GM12874 (cell line): ENCODE results near the gene MCHR1.

Source experiments
- TF ChIP-seq, protein P1 (sequence below): IDR thresholded peaks from 2 replicates; pipeline ENCODE4 v1.5.1; 2011; ENCODE audit warnings: low read depth, mild to moderate bottlenecking, control low read depth, low read length, moderate library complexity; ENCODE audit not compliant: insufficient read depth

MCHR1 gene

DNA sequence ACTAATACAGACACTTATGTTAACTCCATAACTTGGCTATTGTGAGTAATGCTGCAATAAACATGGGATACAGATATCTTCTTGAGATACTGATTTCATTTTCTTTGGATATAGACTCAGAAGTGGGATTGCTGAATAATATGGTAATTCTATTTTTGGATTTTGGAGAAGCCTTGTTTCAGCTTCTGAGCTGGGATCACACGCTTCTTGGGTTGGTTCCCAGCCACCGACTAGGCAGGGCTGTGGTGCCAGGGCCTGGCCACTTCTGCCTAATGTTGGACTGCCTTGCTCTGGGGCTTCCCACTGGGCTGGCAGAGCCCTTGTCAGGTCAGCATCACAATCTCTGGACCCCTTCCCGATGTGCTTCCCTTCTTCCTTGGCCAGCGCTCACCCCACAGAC, 14.0 kb upstream of the MCHR1 start:
- TF ChIP-seq, protein P1, sequence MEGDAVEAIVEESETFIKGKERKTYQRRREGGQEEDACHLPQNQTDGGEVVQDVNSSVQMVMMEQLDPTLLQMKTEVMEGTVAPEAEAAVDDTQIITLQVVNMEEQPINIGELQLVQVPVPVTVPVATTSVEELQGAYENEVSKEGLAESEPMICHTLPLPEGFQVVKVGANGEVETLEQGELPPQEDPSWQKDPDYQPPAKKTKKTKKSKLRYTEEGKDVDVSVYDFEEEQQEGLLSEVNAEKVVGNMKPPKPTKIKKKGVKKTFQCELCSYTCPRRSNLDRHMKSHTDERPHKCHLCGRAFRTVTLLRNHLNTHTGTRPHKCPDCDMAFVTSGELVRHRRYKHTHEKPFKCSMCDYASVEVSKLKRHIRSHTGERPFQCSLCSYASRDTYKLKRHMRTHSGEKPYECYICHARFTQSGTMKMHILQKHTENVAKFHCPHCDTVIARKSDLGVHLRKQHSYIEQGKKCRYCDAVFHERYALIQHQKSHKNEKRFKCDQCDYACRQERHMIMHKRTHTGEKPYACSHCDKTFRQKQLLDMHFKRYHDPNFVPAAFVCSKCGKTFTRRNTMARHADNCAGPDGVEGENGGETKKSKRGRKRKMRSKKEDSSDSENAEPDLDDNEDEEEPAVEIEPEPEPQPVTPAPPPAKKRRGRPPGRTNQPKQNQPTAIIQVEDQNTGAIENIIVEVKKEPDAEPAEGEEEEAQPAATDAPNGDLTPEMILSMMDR = no peak

DNA sequence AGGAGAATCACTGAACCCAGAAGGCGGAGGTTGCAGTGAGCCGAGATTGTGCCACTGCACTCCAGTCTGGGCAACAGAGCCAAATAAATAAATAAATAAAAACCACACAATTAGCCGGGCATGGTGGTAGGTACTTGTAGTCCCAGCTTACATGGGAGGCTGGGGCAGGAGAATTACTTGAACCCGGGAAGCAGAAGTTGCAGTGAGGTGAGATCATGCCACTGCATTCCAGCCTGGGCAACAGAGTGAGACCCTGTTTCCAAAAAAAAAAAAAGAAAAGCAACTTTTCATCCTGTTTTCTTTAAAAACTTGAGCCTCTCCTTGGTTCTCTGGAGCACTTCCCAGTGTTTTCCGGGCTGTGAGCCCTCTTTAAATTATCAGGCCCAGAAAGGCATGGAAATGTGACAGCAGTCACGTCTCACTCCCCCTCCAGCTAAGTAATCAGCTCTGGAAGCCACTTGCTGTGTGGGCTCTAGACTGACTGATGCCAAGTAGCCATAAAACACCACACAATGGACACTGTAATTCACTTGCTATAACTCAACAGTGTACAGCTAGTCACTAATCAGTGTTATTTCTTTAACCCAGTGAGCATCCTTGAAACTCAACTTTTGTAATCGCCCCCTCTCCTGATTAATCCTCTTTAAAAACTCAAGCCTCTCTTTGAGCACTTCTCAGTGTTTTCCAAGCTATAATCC, 13.0 kb upstream of the MCHR1 start:
- TF ChIP-seq, protein P1 = no peak

DNA sequence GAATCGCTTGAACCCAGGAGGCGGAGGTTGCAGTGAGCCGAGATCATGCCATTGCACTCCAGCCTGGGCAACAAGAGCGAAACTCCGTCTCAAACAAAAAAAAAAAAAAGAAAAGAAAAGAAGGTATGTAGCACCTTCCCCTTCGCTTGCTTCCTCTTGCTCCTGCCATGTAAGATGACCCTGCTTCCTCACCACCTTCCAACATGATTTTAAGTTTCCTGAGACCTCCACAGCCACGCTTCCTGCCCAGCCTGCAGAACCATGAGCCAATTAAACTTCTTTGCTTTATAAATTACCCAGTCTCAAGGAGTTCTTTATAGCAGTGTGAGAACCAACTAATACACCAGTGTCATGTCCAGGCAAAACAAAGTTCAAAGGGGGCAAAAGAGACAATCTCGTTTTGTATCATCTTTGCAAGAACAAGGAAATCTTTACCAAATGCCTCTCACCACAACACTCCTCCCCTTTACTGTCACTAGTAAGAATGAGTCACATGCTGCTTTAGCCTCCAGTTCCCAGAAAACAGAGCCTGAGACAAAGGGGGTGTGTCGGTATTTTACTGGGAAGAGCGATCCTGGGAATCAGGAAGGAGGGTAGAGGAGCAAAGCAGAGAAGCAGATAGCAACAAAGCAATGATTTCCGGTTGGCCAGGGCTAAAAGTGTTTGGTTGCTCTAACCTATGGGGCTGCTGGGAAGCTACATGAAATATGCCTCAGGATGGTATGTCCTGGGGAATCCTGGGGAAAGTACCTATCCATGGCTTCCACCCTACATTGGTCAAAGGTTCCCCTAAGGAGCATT, 10.5 kb upstream of the MCHR1 start:
- TF ChIP-seq, protein P1 = no peak

DNA sequence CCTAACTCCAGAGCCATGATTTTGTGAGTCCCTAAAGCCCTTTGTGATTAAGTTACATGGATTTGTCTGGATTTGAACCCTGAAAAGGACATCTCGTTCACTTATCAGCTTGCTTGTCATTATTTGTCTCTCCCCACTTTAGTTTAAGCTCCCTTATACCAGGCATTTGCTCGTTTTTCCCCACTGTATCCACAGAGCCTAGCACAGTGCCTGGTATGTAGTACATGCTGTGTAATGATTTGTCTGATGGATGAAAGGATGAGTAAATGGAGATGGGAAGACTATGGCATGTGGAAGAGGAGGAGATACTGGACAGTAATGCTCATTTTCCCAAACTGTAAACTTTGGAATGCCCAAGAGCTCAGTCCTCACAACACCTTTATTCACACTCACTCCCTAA, 9.2 kb upstream of the MCHR1 start:
- TF ChIP-seq, protein P1 = no peak

DNA sequence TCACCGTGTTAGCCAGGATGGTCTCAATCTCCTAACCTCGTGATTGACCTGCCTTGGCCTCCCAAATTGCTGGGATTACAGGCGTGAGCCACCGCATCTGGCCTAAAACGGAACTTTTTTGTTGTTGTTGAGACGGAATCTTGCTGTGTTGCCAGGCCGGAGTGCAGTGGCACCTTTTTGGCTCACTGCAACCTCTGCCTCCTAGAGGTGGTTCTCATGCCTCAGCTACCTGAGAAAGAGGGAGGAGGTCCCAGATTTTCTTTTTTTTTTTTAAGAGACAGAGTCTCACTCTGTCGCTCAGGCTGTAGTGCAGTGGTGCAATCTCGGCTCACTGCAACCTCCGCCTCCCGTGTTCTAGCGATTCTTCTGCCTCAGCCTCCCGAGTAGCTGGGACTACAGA, 7.9 kb upstream of the MCHR1 start:
- TF ChIP-seq, protein P1 = no peak

DNA sequence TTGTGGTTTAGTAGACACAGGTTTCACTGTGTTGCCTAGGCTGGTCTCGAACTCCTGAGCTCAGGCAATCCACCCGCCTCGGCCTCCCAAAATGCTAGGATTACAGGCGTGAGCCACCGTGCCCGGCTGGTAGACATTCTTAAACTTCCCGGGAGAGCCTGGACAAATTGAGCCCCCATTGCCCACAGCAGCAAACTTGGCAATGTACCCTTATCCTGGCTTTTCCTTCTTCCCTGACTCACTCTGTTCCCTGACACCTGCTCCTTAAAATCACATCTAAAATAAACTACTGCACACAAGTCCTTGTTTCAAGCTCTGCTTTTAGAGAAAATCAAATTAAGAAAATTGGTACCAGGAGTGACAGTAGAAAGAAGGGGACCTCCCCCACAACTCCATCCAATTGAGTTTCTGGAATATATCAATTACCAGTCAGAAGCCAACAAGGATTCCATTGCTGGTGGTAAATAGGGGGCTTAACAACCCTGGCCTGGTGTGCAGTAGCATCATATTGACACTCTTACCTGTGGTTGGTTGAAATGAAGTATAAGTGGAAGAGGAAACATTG, 7.4 kb upstream of the MCHR1 start:
- TF ChIP-seq, protein P1 = no peak

DNA sequence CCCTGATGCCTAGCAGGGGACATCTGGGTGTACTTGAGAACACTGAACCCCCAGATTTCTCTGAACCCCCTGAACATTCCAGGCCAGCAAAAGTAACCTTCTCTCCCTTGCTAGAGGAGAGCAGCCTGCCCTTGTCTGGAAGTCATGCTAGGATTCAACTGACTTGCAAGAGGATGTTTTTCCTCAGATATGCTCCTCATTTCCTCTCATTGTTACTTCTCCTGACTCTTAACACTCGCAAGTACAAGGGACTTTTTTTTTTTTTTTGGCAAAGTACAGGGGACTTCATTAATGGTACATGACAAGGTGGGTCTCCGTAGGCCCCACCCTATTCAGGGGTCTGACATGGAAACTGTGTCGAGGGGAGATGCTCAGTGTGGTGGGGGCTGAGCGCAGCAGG, 6.3 kb upstream of the MCHR1 start:
- TF ChIP-seq, protein P1 = no peak
